Upper lobe of right lung (tissue), 1 donor: Measurements from ENCODE around the gene FEZ2. TPM values are rescaled to one million over a fixed set of nuclear protein-coding genes. Genes with fewer than 3 reads are reported as not detected.

Experiments used
- ATAC-seq: fragments of 200-7000 bp; cut with Tn5 transposase; one replicate; pipeline ENCODE4 v1.9.1; 2020; ENCODE audit warnings: mild to moderate bottlenecking, moderate library complexity
- DNase-seq: peaks from one replicate; pipeline ENCODE4 v3.0.0-alpha.2; 2020
- H3K27ac ChIP-seq: fragments of 200-600 bp; one replicate; pipeline ENCODE4 v1.8.0; 2022
- H3K27me3 ChIP-seq: fragments of 200-600 bp; one replicate; pipeline ENCODE4 v1.8.0; 2022; ENCODE audit warnings: mild to moderate bottlenecking
- H3K36me3 ChIP-seq: fragments of 200-600 bp; one replicate; pipeline ENCODE4 v1.8.0; 2022
- H3K4me1 ChIP-seq: fragments of 200-600 bp; one replicate; pipeline ENCODE4 v1.8.0; 2022
- H3K4me3 ChIP-seq: fragments of 200-600 bp; one replicate; pipeline ENCODE4 v1.8.0; 2022; ENCODE audit warnings: mild to moderate bottlenecking
- H3K9me3 ChIP-seq: fragments of 200-600 bp; one replicate; pipeline ENCODE4 v1.8.0; 2022
- CTCF ChIP-seq: fragments of 200-600 bp; IDR thresholded peaks from one replicate; pipeline ENCODE4 v1.8.0; 2022; ENCODE audit warnings: antibody characterized with exemption
- intact Hi-C: fragments of 100-400 bp; cut with DNase I; formaldehyde crosslinking; loops from one replicate; pipeline ENCODE4 v1.11.0; 2022
- total RNA-seq: library from RNA; stranded (reverse); fragmentation: NEBNext Ultra II Directional; extraction: Animal tissue kit (Norgen Biotek cat#: 25700); gene quantifications from one replicate; pipeline ENCODE4 v1.2.1, GENCODE V29; 2021
- donor health status: DM: no; HTN: yes; CAD: no; lungs with severe emphysema.

The FEZ2 gene
- total RNA-seq, 1 donor from 2014 or later: 47.1 TPM

- Histone ChIP-seq H3K27me3 (no peaks in the 10 kb centered on the region), H3K4me3 (no peak overlapping the region), H3K4me1 (no peaks in the 10 kb centered on the region), H3K36me3 (peaks cover 59% of the 10 kb centered on the region), H3K9me3 (no peaks in the 10 kb centered on the region), H3K27ac (no peak overlapping the region)
- peak; percentile 34 for ATAC-seq
- DNase-seq: no peak
- TF ChIP-seq CTCF: no peak
- intact Hi-C loops: loop anchor here (10.0 kb wide), 1 partner anchor 126 kb away; no protein-coding TSS in a partner anchor
Observed at GRCh38 chr2:36538335-36538734, 59.6 kb downstream of the FEZ2 start.

- no peak for TF ChIP-seq CTCF
- H3K36me3 ChIP-seq: peaks cover 56% of the 10 kb centered on the region
Observed at GRCh38 chr2:36536776-36537175, 61.2 kb downstream of the FEZ2 start.

GRCh38 chr2:36535099-36535498 is 62.9 kb downstream of the FEZ2 start:
- intact Hi-C loops: loop anchor here (10.0 kb wide), 1 partner anchor 130 kb away; no protein-coding TSS in a partner anchor

More at GRCh38 chr2:36536776-36537175, 61.2 kb downstream of the FEZ2 start:
- H3K4me1 ChIP-seq: no peaks in the 10 kb centered on the region
- H3K9me3 ChIP-seq: no peaks in the 10 kb centered on the region
- intact Hi-C loops: loop anchor here (10.0 kb wide), 1 partner anchor 128 kb away; no protein-coding TSS in a partner anchor
- H3K27me3 ChIP-seq: no peaks in the 10 kb centered on the region
- ATAC-seq: no peak
- H3K27ac ChIP-seq: no peak overlapping the region
- H3K4me3 ChIP-seq: no peak overlapping the region
- no peak for DNase-seq

GRCh38 chr2:36534275-36534799 is 63.6 kb downstream of the FEZ2 start:
- Histone ChIP-seq H3K27ac (no peak overlapping the region), H3K36me3 (peaks cover 61% of the 10 kb centered on the region)
- intact Hi-C loops: loop anchor here (10.0 kb wide), 1 partner anchor 130 kb away; no protein-coding TSS in a partner anchor

More at GRCh38 chr2:36535099-36535498, 62.9 kb downstream of the FEZ2 start:
- H3K27me3 ChIP-seq: no peaks in the 10 kb centered on the region
- no peak for TF ChIP-seq CTCF
- no peaks in the 10 kb centered on the region for H3K4me1 ChIP-seq
- no peak for DNase-seq
- no peak overlapping the region for H3K27ac ChIP-seq
- H3K9me3 ChIP-seq: no peaks in the 10 kb centered on the region
- no peak for ATAC-seq
- H3K4me3 ChIP-seq: no peak overlapping the region
- peaks cover 61% of the 10 kb centered on the region for H3K36me3 ChIP-seq

GRCh38 chr2:36530983-36531354 is 67.0 kb downstream of the FEZ2 start:
- peak; percentile 78 for ATAC-seq
- Histone ChIP-seq H3K4me3 (no peak overlapping the region), H3K27me3 (no peaks in the 10 kb centered on the region), H3K36me3 (peaks cover 49% of the 10 kb centered on the region), H3K27ac (no peak overlapping the region), H3K4me1 (no peaks in the 10 kb centered on the region), H3K9me3 (no peaks in the 10 kb centered on the region)
- DNase-seq: no peak
- intact Hi-C loops: loop anchor here (10.0 kb wide), 1 partner anchor 134 kb away; no protein-coding TSS in a partner anchor
- no peak for TF ChIP-seq CTCF

More at GRCh38 chr2:36534275-36534799, 63.6 kb downstream of the FEZ2 start:
- no peaks in the 10 kb centered on the region for H3K9me3 ChIP-seq
- no peak for DNase-seq
- no peak for TF ChIP-seq CTCF
- no peak overlapping the region for H3K4me3 ChIP-seq
- ATAC-seq: no peak
- H3K4me1 ChIP-seq: no peaks in the 10 kb centered on the region
- no peaks in the 10 kb centered on the region for H3K27me3 ChIP-seq
